ENCODE data around the gene FOXO3.

GRCh38 chr6:108535114-108535742 lies 25.5 kb upstream of the FOXO3 start:
- TF ChIP-seq POLR2A (IDR thresholded peaks at IDR 0.05), result no peak
- no peak for TF ChIP-seq CTCF (IDR thresholded peaks at IDR 0.05)
- TF ChIP-seq EP300 (IDR thresholded peaks at IDR 0.05; ENCODE audit: low read depth), result no peak
- no peak for TF ChIP-seq POLR2AphosphoS5 (IDR thresholded peaks at IDR 0.05)
